ENCODE results near the gene ZNRF1. TPM values are rescaled to one million over a fixed set of nuclear protein-coding genes. Genes with fewer than 3 reads are reported as not detected.

Gene ZNRF1
- total RNA-seq, 1 experiment from 2014 or later, result 48.2 TPM

- intact Hi-C loops (cut with micrococcal nuclease), result no loop called here
- DNase-seq (ENCODE audit: low read depth, low spot score) (no peak), ATAC-seq (no peak)
- Histone ChIP-seq H3K4me3 (replicated peaks in 1 of 2; ENCODE audit: low read depth in 1 of 2, low read length in 2 of 2) (no peak overlapping the region), H3K9me3 (ENCODE audit: control insufficient read depth in 1 of 2, insufficient read depth in 1 of 2, low read depth in 1 of 2, low read length in 2 of 2) (peaks cover 0 to 8% of the 10 kb centered on the region in 2 experiments; a peak in 2 of 4 replicates), H3K79me2 (ENCODE audit: insufficient read depth, low read length) (no peaks in the 10 kb centered on the region), H3K9ac (ENCODE audit: low read length) (no peak overlapping the region), H2AFZ (ENCODE audit: low read depth, low read length, poor library complexity, severe bottlenecking) (no peak overlapping the region), H4K20me1 (ENCODE audit: insufficient read depth) (no peaks in the 10 kb centered on the region), H3K27ac (ENCODE audit: low read depth, low read length) (no peak overlapping the region), H3K4me2 (ENCODE audit: low read length) (no peak overlapping the region), H3K4me1 (ENCODE audit: control insufficient read depth in 1 of 2, insufficient read depth in 2 of 2, low read length in 2 of 2) (no peaks in the 10 kb centered on the region), H3K36me3 (ENCODE audit: control insufficient read depth in 1 of 2, insufficient read depth in 2 of 2, low read length in 2 of 2) (peaks cover 0 to 7% of the 10 kb centered on the region in 2 experiments; a peak in 2 of 4 replicates), H3K27me3 (ENCODE audit: insufficient read depth, low read length) (no peaks in the 10 kb centered on the region), H3K9me2 (ENCODE audit: insufficient read depth) (no peaks in the 10 kb centered on the region)
- ChIA-PET RAD21 (ENCODE audit: low non-redundant PET in 1 of 2, low total read pairs in 2 of 2, uncharacterized antibody in 2 of 2, unreplicated experiment in 2 of 2) (no interaction called here), POLR2A (no interaction called here), CTCF (no interaction called here)
- no TSS peak for BruUV-seq (replicated peaks)
- TF ChIP-seq ELF1 (IDR thresholded peaks at IDR 0.05; ENCODE audit: borderline replicate concordance, low read depth) (no peak), CTCF (IDR thresholded peaks at IDR 0.05 in 2 of 3, conservative IDR thresholded peaks at IDR 0.05 in 1 of 3; ENCODE audit: borderline replicate concordance in 1 of 3, insufficient read depth in 1 of 3, low read depth in 2 of 3, low read length in 2 of 3) (no peak), ZFX (IDR thresholded peaks at IDR 0.05) (no peak), POLR2A (IDR thresholded peaks at IDR 0.05; ENCODE audit: borderline replicate concordance, extremely low read depth, insufficient read depth, insufficient read length) (no peak), EZH2phosphoT487 (IDR thresholded peaks at IDR 0.05; ENCODE audit: borderline replicate concordance) (no peak), EGR1 (IDR thresholded peaks at IDR 0.05; ENCODE audit: low read depth) (no peak), SP1 (IDR thresholded peaks at IDR 0.05; ENCODE audit: low read depth) (no peak), SIN3A (IDR thresholded peaks at IDR 0.05; ENCODE audit: low read depth) (no peak), SRF (IDR thresholded peaks at IDR 0.05; ENCODE audit: low read depth) (no peak), JUND (IDR thresholded peaks at IDR 0.05) (no peak), POLR2AphosphoS5 (IDR thresholded peaks at IDR 0.05; ENCODE audit: low read depth, low read length) (no peak), CBX3 (IDR thresholded peaks at IDR 0.05; ENCODE audit: low read depth) (no peak)
Measured at GRCh38 chr16:75160386-75160785, 161.6 kb downstream of the ZNRF1 start.

Other genes starting within 250 kb of the ZNRF1 start
- gene FA2H, start 224.2 kb upstream of the ZNRF1 start, total RNA-seq (2021; ENCODE audit: unreplicated experiment), result 11.1 TPM
- gene WDR59, start 13.9 kb upstream of the ZNRF1 start, total RNA-seq (2021; ENCODE audit: unreplicated experiment), result 96.9 TPM
- 3.4 TPM for gene LDHD, start 117.8 kb downstream of the ZNRF1 start, total RNA-seq (2021; ENCODE audit: unreplicated experiment)
- gene ZFP1, start 149.5 kb downstream of the ZNRF1 start, total RNA-seq (2021; ENCODE audit: unreplicated experiment), result 12.8 TPM
- gene CTRB2, start 208.1 kb downstream of the ZNRF1 start, total RNA-seq (2021; ENCODE audit: unreplicated experiment), result 10.0 TPM
- gene CTRB1, start 220.0 kb downstream of the ZNRF1 start, total RNA-seq (2021; ENCODE audit: unreplicated experiment), result 5.6 TPM